ENCODE results near the gene CTSD. TPM values are rescaled to one million over a fixed set of nuclear protein-coding genes. Genes with fewer than 3 reads are reported as not detected.
A peak's percentile ranks its signal among the peaks of the same experiment; 100 is the strongest.

Gene CTSD
- total RNA-seq, 2 experiments from 2014 or later = 52.0 to 58.7 TPM

DNA sequence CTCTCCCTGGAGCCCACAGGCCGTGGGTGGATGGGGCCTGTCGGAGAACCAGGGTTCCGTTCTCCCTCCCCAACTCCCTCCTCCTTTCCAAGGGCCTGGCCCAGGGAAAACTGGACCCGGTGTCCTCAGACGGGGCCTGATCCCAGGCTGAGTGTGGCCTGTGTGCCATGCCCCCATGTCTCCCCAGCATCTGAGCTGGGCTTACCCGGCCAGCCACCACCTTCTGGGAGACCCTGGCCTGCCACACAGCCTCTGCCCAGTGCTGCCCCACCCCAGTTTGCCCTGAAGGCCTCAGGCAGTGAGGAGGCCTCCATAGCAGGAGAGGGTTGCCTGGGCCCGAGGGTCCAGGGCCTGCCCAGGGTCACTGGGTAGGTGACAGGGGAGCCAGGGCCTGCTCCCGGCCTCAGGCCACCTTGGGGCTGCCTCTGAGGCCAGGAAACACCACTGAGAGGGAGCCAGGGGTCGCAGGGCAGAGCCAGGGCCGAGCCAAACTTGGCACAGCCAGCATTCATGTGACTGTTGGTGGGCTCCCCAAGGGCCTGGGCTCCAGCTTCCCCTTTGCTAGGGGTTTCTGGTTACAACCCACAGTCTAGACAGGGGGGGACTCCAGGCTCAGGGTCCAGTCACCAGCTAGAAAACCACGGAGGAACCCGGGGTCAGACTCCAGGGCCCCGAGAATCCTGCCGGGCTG lies 12.7 kb downstream of the CTSD start:
- Mint-ChIP-seq H3K4me1 (ENCODE audit: low read depth) (peaks cover 19% of the 10 kb centered on the region), H3K9me3 (peaks cover 3% of the 10 kb centered on the region), H3K27ac (no peak overlapping the region), H3K4me3 (no peak overlapping the region), H3K27me3 (peaks cover 13% of the 10 kb centered on the region), H3K36me3 (peaks cover 7% of the 10 kb centered on the region)
- ChIA-PET POLR2A (no interaction called here), CTCF (interaction anchor here (0.6 kb wide), 1 partner anchor 22 kb away, joined by 3 read pairs; no protein-coding TSS in a partner anchor)
- DNase-seq = no peak
- intact Hi-C loops (cut with micrococcal nuclease) = no loop called here

GRCh38 chr11:1750481-1750839 lies 13.3 kb downstream of the CTSD start, which contains the start of gene IFITM10:
Gene IFITM10 (minus strand): TSS chr11:1750595. CDS start chr11:1750442, 153 bp downstream.
- DNase-seq = no peak
- peaks cover 14% of the 10 kb centered on the region for H3K4me1 Mint-ChIP-seq (ENCODE audit: low read depth)
- POLR2A ChIA-PET = no interaction called here
- H3K27ac Mint-ChIP-seq = no peak within 1 kb of the TSS
- no peak within 1 kb of the TSS for H3K4me3 Mint-ChIP-seq
- CTCF ChIA-PET = no interaction called here
- peaks cover 6% of the 10 kb centered on the region for H3K9me3 Mint-ChIP-seq
- intact Hi-C loops (cut with micrococcal nuclease) = no loop called here
- H3K36me3 Mint-ChIP-seq = peaks cover 7% of the 10 kb centered on the region
- H3K27me3 Mint-ChIP-seq = peaks cover 13% of the 10 kb centered on the region

DNA sequence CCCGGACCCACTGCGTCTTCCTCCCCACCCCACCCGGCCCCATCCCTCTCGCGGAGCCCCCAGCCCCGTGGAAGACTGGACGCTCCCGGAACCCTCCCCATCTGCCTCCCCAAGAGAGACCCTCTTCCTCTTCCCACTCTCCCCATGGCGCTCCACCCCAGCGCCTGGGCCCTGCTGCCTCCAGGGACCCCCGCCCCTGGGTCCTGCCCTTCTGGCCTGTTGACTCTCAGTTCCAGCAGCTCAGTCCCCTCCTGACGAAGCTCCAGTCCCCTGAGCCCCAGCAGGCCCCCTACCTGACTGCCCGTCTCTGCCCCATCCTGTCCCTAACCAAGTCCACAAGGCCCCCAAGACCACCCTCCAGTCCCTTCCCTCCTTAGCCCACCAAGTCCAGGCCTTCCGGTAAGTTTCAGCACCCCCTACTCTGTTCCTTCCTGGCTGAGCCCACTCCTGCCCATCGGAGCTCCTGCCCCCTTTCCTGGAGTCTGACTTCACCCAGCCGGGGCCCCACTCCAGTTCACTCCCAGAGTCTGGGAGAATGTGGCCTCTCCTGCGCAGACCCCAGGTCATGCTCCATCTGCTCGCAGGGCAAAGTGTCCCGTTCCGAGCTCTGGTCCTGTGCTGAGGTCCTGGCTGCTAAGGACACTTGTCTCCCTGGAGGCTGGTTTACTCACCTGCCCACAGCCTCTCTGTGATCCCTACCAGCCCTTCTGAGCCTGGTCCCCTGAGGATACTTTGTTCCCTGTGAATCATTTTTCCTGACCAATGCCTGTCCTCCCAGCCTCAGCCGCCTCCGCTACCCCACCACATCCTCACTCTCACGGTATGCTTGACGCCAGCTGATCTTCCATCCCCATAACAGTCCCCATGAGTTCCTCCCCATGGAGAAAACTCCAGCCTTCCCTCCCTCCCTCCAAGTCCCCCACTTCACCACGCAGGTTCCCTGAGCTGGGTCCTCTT lies 14.1 kb downstream of the CTSD start:
- CTCF ChIA-PET = interaction anchor here (1.5 kb wide), 1 partner anchor 83 kb away, joined by 3 read pairs; no protein-coding TSS in a partner anchor
- no peak overlapping the region for H3K4me3 Mint-ChIP-seq
- POLR2A ChIA-PET = no interaction called here

DNA sequence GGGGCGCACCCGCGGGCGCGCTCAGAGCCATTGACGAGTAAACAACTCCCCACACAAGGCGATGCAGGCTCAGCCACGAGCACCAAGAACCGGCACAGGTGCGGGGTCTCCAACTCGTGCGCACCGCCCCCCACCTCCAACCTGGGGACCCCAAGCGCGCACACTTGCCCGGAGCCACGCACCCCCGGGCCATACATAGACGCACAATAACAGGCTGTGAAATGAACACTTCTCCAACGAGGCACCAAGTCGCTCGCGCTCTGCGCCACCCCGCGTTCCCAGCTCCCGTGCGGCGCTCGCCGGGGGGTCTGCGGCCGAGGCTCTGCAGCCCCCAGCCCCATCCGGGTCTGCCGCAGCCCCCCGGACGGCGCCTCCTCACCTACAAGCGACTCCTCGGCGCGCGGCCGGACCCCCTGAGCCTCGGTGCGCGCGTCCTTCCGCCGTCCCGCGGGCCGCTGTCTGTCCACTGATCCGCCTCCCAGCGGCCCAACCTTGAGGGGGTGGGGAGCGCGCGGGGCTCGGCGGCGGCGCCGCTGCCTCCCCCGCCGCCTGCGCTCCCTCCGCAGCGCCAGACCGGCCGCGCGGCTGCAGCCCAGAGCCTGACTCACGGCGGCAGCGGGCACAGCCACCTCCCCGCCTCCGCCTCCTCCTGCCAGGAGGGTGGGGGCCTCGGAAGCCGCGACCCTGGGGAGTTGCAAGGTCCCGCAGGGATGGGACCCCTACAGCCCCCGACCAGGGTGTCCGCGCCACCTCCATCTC lies 14.9 kb downstream of the CTSD start:
- Mint-ChIP-seq H3K4me3 (no peak overlapping the region), H3K9me3 (peaks cover 8% of the 10 kb centered on the region), H3K36me3 (peaks cover 4% of the 10 kb centered on the region), H3K4me1 (ENCODE audit: low read depth) (peaks cover 12% of the 10 kb centered on the region), H3K27ac (no peak overlapping the region), H3K27me3 (peaks cover 13% of the 10 kb centered on the region)
- POLR2A ChIA-PET = no interaction called here
- CTCF ChIA-PET = interaction anchor here (1.5 kb wide), 1 partner anchor 84 kb away, joined by 3 read pairs; no protein-coding TSS in a partner anchor
- DNase-seq = no peak
- intact Hi-C loops (cut with micrococcal nuclease) = no loop called here

More for the DNA sequence above, 14.1 kb downstream of the CTSD start:
- H3K27me3 Mint-ChIP-seq = peaks cover 13% of the 10 kb centered on the region
- H3K36me3 Mint-ChIP-seq = peaks cover 4% of the 10 kb centered on the region
- H3K27ac Mint-ChIP-seq = no peak overlapping the region
- H3K9me3 Mint-ChIP-seq = peaks cover 8% of the 10 kb centered on the region
- peaks cover 12% of the 10 kb centered on the region for H3K4me1 Mint-ChIP-seq (ENCODE audit: low read depth)
- no peak for DNase-seq
- intact Hi-C loops (cut with micrococcal nuclease) = no loop called here

GRCh38 chr11:1747753-1748635 lies 15.7 kb downstream of the CTSD start:
- H3K27ac Mint-ChIP-seq = no peak overlapping the region
- intact Hi-C loops (cut with micrococcal nuclease) = no loop called here
- POLR2A ChIA-PET = no interaction called here

DNA sequence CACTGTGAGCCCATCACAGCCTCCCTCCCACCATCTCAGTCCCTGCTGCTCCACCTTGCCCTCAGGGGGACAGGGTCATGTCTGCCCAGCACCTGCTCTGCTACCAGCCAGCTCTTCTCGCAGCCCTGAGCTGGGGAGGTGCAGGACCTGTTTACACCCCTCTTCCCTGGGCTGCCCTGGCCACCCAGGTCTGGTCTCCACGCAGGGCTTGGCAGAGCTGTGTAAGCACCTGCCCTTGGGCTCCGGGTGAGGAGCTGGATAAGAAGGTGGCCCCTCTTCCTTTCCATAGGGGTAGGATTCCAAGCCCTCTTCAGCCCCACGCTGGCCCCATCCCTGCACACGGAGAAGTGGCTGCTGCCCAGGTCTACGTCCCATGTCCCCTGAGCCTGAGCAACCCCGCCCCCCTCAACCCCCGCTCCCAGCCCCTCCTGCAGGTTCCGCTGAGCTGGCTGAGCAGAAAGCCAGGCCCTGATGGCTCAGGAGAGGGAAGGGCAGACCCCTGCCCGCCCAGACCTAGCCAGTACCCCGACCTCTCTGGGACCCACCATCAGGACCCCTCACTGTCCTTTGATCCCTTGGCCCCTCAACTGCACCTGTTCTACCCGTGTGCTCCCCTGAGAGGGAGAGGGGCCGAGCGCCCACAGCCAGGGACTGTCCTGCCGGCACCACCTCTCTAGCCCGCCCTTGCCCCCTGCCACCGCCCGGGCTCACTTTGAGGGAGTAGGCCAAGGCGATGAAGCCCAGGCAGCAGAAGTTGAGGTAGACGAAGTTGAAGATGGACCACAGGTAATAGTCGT lies 16.6 kb downstream of the CTSD start:
- Mint-ChIP-seq H3K36me3 (no peaks in the 10 kb centered on the region), H3K4me3 (no peak overlapping the region), H3K4me1 (ENCODE audit: low read depth) (peaks cover 12% of the 10 kb centered on the region), H3K27me3 (peaks cover 13% of the 10 kb centered on the region), H3K27ac (no peak overlapping the region), H3K9me3 (peaks cover 8% of the 10 kb centered on the region)
- ChIA-PET CTCF (no interaction called here), POLR2A (no interaction called here)
- peak; percentile 5 for DNase-seq
- intact Hi-C loops (cut with micrococcal nuclease) = no loop called here

More at GRCh38 chr11:1747753-1748635, 15.7 kb downstream of the CTSD start:
- Mint-ChIP-seq H3K4me1 (ENCODE audit: low read depth) (peaks cover 12% of the 10 kb centered on the region), H3K36me3 (peaks cover under 1% of the 10 kb centered on the region), H3K27me3 (peaks cover 13% of the 10 kb centered on the region), H3K9me3 (peaks cover 8% of the 10 kb centered on the region), H3K4me3 (no peak overlapping the region)
- CTCF ChIA-PET = interaction anchor here (1.5 kb wide), 1 partner anchor 85 kb away, joined by 3 read pairs; no protein-coding TSS in a partner anchor
- no peak for DNase-seq

DNA sequence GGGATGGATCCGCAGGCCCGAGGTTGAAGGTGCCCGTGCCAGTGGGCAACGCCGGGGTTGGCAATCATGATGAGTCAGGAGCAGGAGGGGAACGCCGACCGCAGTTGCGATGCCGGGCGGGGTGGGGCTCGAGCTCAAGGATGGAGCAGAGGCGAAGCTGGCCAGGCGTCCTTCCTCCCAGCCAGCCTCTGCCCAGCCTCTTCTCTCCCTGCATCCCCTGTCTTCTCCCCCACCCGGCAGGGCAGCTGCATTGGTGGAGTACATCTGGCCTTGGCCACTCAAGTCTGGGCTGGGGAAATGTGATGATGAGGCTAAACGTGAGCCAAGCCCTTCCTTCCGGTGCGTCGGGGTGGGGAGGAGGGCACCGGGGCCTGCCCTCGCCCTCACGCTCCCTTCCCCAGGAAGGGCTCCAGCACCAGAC lies 17.2 kb downstream of the CTSD start:
- Mint-ChIP-seq H3K4me1 (ENCODE audit: low read depth) (peaks cover 12% of the 10 kb centered on the region), H3K27ac (no peak overlapping the region), H3K4me3 (no peak overlapping the region), H3K36me3 (no peaks in the 10 kb centered on the region), H3K27me3 (peaks cover 13% of the 10 kb centered on the region), H3K9me3 (peaks cover 8% of the 10 kb centered on the region)
- CTCF ChIA-PET = no interaction called here
- intact Hi-C loops (cut with micrococcal nuclease) = no loop called here
- POLR2A ChIA-PET = no interaction called here
- DNase-seq = no peak

DNA sequence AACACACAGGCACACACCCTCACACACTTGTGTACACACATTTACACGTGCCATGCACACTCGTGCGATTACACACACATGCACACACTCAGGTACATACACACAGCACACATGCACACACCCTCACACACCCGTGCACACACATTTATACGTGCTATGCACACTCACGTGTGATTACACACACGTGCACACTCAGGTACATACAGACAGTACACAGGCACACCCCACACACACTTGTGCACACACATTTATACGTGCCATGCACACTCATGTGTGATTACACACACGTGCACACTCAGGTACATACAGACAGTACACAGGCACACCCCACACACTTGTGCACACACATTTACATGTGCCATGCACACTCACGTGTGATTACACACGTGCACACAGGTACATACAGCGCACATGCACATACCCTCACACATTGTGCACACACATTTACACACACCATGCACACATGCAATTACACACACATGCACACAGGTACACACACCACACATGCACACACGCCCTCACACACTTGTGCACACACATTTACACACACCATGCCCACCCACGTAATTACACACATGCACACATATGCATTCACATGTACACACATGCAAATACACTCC lies 17.9 kb downstream of the CTSD start:
- Mint-ChIP-seq H3K27ac (no peak overlapping the region), H3K27me3 (peaks cover 13% of the 10 kb centered on the region), H3K36me3 (no peaks in the 10 kb centered on the region), H3K9me3 (peaks cover 8% of the 10 kb centered on the region), H3K4me3 (no peak overlapping the region), H3K4me1 (ENCODE audit: low read depth) (peaks cover 12% of the 10 kb centered on the region)
- ChIA-PET CTCF (interaction anchor here (0.7 kb wide), 1 partner anchor 76 kb away, joined by 3 read pairs; no protein-coding TSS in a partner anchor), POLR2A (no interaction called here)
- intact Hi-C loops (cut with micrococcal nuclease) = no loop called here
- DNase-seq = no peak

DNA sequence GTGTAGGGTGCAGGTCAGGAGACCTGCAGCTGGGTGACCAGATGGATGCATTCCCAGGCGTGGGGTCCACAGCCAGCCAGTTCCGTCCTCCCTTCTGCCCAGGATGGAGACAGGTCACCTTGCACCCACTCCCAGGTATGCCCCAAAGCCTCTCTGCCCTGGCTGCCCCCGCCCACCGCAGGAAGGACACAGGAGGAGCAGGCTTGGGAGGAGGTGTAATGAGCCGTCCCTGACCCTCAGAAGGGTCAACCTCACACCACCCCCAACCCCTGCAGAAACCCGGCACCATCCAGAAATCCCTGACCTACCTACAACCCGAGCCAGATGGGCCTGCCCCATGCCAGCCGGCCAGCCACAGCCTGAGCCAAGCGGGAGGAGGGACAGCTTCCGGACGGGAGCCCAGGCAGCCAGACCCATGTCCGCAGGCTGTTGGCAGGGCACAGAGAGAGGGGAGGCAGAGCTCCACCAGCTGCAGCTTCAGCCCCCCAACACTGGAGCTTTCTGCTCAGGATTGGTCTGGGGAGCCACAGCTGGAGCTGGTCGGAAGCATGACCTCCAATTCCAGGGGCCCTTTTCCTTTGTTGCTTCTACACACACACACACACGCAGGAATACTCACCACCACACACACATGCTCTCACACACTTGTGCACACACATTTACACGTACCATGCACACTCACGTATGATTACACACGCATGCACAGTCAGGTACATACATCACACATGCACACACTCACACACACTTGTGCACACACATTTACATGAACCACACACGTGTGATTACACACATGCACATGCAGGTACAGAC lies 18.6 kb downstream of the CTSD start:
- POLR2A ChIA-PET = no interaction called here
- DNase-seq = peak; percentile 2
- Mint-ChIP-seq H3K9me3 (peaks cover 8% of the 10 kb centered on the region), H3K4me3 (no peak overlapping the region), H3K27ac (no peak overlapping the region), H3K27me3 (peaks cover 8% of the 10 kb centered on the region), H3K36me3 (no peaks in the 10 kb centered on the region), H3K4me1 (ENCODE audit: low read depth) (peaks cover 7% of the 10 kb centered on the region)
- CTCF ChIA-PET = interaction anchor here (0.7 kb wide), 1 partner anchor 77 kb away, joined by 3 read pairs; no protein-coding TSS in a partner anchor
- intact Hi-C loops (cut with micrococcal nuclease) = no loop called here

Measured in activated CD4-positive, alpha-beta memory T cell treated with anti-CD3 and anti-CD28 coated beads for 36 hours (primary cell).